Smooth muscle cell of the brain vasculature (primary cell): ENCODE data around the gene CLCNKA.

Source experiments
- DNase-seq: peaks from one replicate; pipeline ENCODE4 v3.0.0-alpha.2; 2012; ENCODE audit warnings: low read depth, low spot score

The CLCNKA gene

GRCh38 chr1:16063226-16063829 lies 41.5 kb downstream of the CLCNKA start:
- no peak for DNase-seq

GRCh38 chr1:16063921-16064320 lies 42.1 kb downstream of the CLCNKA start:
- no peak for DNase-seq

GRCh38 chr1:16064536-16065268 lies 42.9 kb downstream of the CLCNKA start:
- no peak for DNase-seq

GRCh38 chr1:16065269-16065576 lies 43.4 kb downstream of the CLCNKA start:
- no peak for DNase-seq

- DNase-seq, result no peak
Observed at GRCh38 chr1:16066245-16066644, 44.4 kb downstream of the CLCNKA start.

GRCh38 chr1:16067127-16067768 lies 45.4 kb downstream of the CLCNKA start:
- DNase-seq, result no peak

- no peak for DNase-seq
Observed at GRCh38 chr1:16067933-16068332, 46.1 kb downstream of the CLCNKA start.

- no peak for DNase-seq
Observed at GRCh38 chr1:16068356-16069270, 46.8 kb downstream of the CLCNKA start.

- DNase-seq, result no peak
Observed at GRCh38 chr1:16070640-16071355, 49.0 kb downstream of the CLCNKA start.

GRCh38 chr1:16071614-16072013 lies 49.8 kb downstream of the CLCNKA start:
- DNase-seq, result no peak

- no peak for DNase-seq
Observed at GRCh38 chr1:16072095-16072494, 50.3 kb downstream of the CLCNKA start.

- no peak for DNase-seq
Observed at GRCh38 chr1:16072616-16073484, 51.0 kb downstream of the CLCNKA start.

GRCh38 chr1:16073490-16074119 lies 51.8 kb downstream of the CLCNKA start, which contains the start of gene FAM131C:
TSS of gene FAM131C (minus strand) at chr1:16073651. CDS start at chr1:16073442, 209 bp downstream.
- DNase-seq, result no peak

GRCh38 chr1:16074217-16074616 lies 52.4 kb downstream of the CLCNKA start:
- DNase-seq, result no peak

- DNase-seq, result no peak
Observed at GRCh38 chr1:16075337-16076030, 53.6 kb downstream of the CLCNKA start.

GRCh38 chr1:16076031-16076864 lies 54.4 kb downstream of the CLCNKA start:
- peak; percentile 39 for DNase-seq

- DNase-seq, result no peak
Observed at GRCh38 chr1:16076865-16077238, 55.0 kb downstream of the CLCNKA start.
